Stomach (tissue), 9 donors: ENCODE data around the gene ATP9A. TPM values are rescaled to one million over a fixed set of nuclear protein-coding genes. Genes with fewer than 3 reads are reported as not detected.

Source experiments
- DNase-seq, 2 donors: peaks; one replicate each; pipeline versions ENCODE4 v3.0.0 to v3.0.0-alpha.2; 2013 to 2019
- H3K27ac ChIP-seq, 5 donors: fragments of 200-600 bp in 4 of 5; sonication (generic) in 4 of 5; one replicate each; pipeline ENCODE4 v1.5.1; 2013 to 2019; ENCODE audit warnings: mild to moderate bottlenecking in 1 of 5, moderate library complexity in 1 of 5
- H3K27me3 ChIP-seq, 3 donors: fragments of 200-600 bp; sonication (generic); one replicate each; pipeline ENCODE4 v1.5.1; 2017 to 2019; ENCODE audit warnings: mixed run types in 1 of 3
- H3K36me3 ChIP-seq, 4 donors: fragments of 200-600 bp; sonication (generic); 1 replicate in 3 of 4; 2 replicates in 1 of 4; pipeline ENCODE4 v1.5.1; 2016 to 2019
- H3K4me1 ChIP-seq, 4 donors: fragments of 200-600 bp; sonication (generic); one replicate each; pipeline ENCODE4 v1.5.1; 2016 to 2019
- H3K4me3 ChIP-seq, 4 donors: fragments of 200-600 bp; sonication (generic) in 3 of 4; one replicate each; pipeline ENCODE4 v1.5.1; 2016 to 2019; ENCODE audit warnings: mild to moderate bottlenecking in 1 of 4
- H3K9me3 ChIP-seq, 4 donors: fragments of 200-600 bp; sonication (generic); one replicate each; pipeline ENCODE4 v1.5.1; 2016 to 2019
- CTCF ChIP-seq, 7 experiments: fragments of 450-650 bp in 4 of 7; fragments of 200-600 bp in 3 of 7; sonication (generic) in 3 of 7; IDR thresholded peaks; one replicate each; pipeline ENCODE4 v1.5.1; 2016 to 2019; ENCODE audit warnings: antibody characterized with exemption in 7 of 7, control low read depth in 2 of 7, mild to moderate bottlenecking in 1 of 7
- EP300 ChIP-seq: sonication (generic); formaldehyde crosslinking; IDR thresholded peaks from one replicate; pipeline ENCODE4 v1.6.1; 2017; ENCODE audit warnings: antibody characterized with exemption
- POLR2A ChIP-seq, 4 donors: fragments of 450-650 bp; IDR thresholded peaks; one replicate each; pipeline ENCODE4 v1.6.1; 2016; ENCODE audit warnings: antibody characterized with exemption in 4 of 4, control low read depth in 2 of 4, mild to moderate bottlenecking in 1 of 4, moderate library complexity in 1 of 4
- POLR2AphosphoS5 ChIP-seq, 3 donors: sonication (generic); formaldehyde crosslinking; IDR thresholded peaks; one replicate each; pipeline ENCODE4 v1.6.1; 2016; ENCODE audit warnings: antibody characterized with exemption in 3 of 3
- WGBS, 5 donors: extraction: QIAGEN DNeasy Blood & Tissue Kit in 3 of 5; methylation state at CpG; one replicate each; pipeline versions ENCODE4 v1.1.5 to v1.1.7; 2013 to 2018; 5-methylcytosine and 5-hydroxymethylcytosine counted together
- intact Hi-C: fragments of 100-400 bp; cut with DNase I; formaldehyde crosslinking; loops from one replicate; pipeline ENCODE4 v1.15.1; 2023; ENCODE audit warnings: low total_unique reads
- polyA plus RNA-seq, 3 donors: library from polyadenylated mRNA; stranded (reverse); fragments of 200-250 nt; gene quantifications; one replicate each; pipeline ENCODE4 v1.2.3, GENCODE V29; 2013
- total RNA-seq, 5 donors: library from RNA; depleted of rRNA; stranded (reverse); fragments of >200 nt; gene quantifications; one replicate each; pipeline versions ENCODE4 v1.1.0 to v1.2.3, GENCODE V29; 2014 to 2016
- donor health status: healthy with polysubstance abuse.
- donor health status: Bipolar disorder and iron deficiency.
- donor health status: healthy.

Gene ATP9A
- total and polyA plus RNA-seq, 8 donors = 3.2 to 58.9 (median 12.7) TPM

GRCh38 chr20:51750037-51750769 is 18.0 kb downstream of the ATP9A start:
- WGBS, 5 donors = 47 to 55% (median 50%) methylated on average over 18 to 19 of the region's 19 CpGs

DNA sequence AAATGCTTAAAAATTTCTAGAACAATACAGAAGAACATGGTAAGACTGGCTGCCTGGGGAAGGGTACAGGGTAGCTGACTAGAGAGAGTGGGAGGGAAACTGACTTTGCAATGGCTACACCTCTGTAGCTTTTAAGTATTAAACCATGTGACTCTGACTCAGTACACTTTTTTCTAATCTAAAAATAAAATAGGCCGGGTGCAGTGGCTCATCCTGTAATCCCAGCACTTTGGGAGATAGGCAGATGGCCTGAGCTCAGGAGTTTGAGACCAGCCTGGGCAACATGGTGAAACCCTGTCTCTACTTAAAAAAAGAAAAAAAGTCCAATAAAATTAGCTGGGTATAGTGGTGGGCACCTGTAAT is 18.5 kb downstream of the ATP9A start:
- WGBS, 5 donors = 4 to 23% (median 10%) methylated on average over 1 of the region's 1 CpG
- H3K36me3 ChIP-seq = no peaks in the 10 kb centered on the region
- H3K4me1 ChIP-seq = peaks cover 34 to 57% (median 47%) of the 10 kb centered on the region in 4 donors
- intact Hi-C loops = no loop called here
- no peaks in the 10 kb centered on the region for H3K9me3 ChIP-seq
- peak overlapping the region; percentile 74 to 87 (median 78) for H3K27ac ChIP-seq
- H3K4me3 ChIP-seq = no peak overlapping the region
- TF ChIP-seq EP300 = no peak
- TF ChIP-seq POLR2AphosphoS5 (IDR thresholded peaks at IDR 0.05) = no peak
- no peak for TF ChIP-seq CTCF (IDR thresholded peaks at IDR 0.05)
- no peaks in the 10 kb centered on the region for H3K27me3 ChIP-seq
- no peak for DNase-seq

More at GRCh38 chr20:51750037-51750769, 18.0 kb downstream of the ATP9A start:
- no peaks in the 10 kb centered on the region for H3K36me3 ChIP-seq
- H3K4me1 ChIP-seq = peaks cover 28 to 52% (median 45%) of the 10 kb centered on the region in 4 donors
- no peaks in the 10 kb centered on the region for H3K27me3 ChIP-seq
- H3K4me3 ChIP-seq = no peak overlapping the region
- peak; percentile 49 to 89 (median 74) for TF ChIP-seq POLR2AphosphoS5 (IDR thresholded peaks at IDR 0.05)
- no peak for TF ChIP-seq POLR2A (IDR thresholded peaks at IDR 0.05)
- intact Hi-C loops = no loop called here
- DNase-seq = peak; percentile 87 to 95
- H3K9me3 ChIP-seq = no peaks in the 10 kb centered on the region
- peak overlapping the region; percentile 74 to 87 (median 78) for H3K27ac ChIP-seq

GRCh38 chr20:51747182-51747911 is 20.8 kb downstream of the ATP9A start:
- peaks cover 42 to 70% (median 51%) of the 10 kb centered on the region in 4 donors for H3K4me1 ChIP-seq
- TF ChIP-seq CTCF (IDR thresholded peaks at IDR 0.05) (no peak), POLR2A (IDR thresholded peaks at IDR 0.05) (no peak), EP300 (no peak), POLR2AphosphoS5 (IDR thresholded peaks at IDR 0.05) (no peak)
- no peaks in the 10 kb centered on the region for H3K9me3 ChIP-seq
- H3K4me3 ChIP-seq = no peak overlapping the region
- intact Hi-C loops = no loop called here
- peak overlapping the region in 1 of 5 donors; percentile 60 for H3K27ac ChIP-seq
- H3K27me3 ChIP-seq = no peaks in the 10 kb centered on the region
- no peaks in the 10 kb centered on the region for H3K36me3 ChIP-seq
- no peak for DNase-seq
- 72 to 83% (median 77%) methylated on average over 7 of the region's 7 CpGs for WGBS, 5 donors

DNA sequence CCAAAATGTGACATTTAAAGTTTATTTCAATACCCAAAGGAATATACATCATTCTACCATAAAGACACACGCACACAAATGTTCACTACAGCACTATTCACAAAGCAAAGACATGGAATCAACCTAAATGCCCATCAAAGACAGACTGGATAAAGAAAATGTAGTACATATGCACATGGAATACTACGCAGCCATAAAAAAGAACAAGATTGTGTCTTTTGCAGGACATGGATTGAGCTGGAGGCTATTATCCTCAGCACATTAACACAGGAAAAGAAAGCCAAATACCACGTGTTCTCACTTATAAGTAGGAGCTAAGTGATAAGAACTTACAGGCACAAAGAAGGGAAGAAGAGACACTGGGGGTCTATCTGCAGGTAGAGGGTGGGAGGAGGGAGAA is 22.4 kb downstream of the ATP9A start:
- no peaks in the 10 kb centered on the region for H3K9me3 ChIP-seq
- no peaks in the 10 kb centered on the region for H3K27me3 ChIP-seq
- H3K27ac ChIP-seq = peak overlapping the region in 2 of 5 donors; percentile 82 to 83
- 82 to 91% (median 85%) methylated on average over 3 of the region's 3 CpGs for WGBS, 5 donors
- intact Hi-C loops = no loop called here
- H3K4me1 ChIP-seq = peaks cover 37 to 72% (median 50%) of the 10 kb centered on the region in 4 donors
- TF ChIP-seq CTCF (IDR thresholded peaks at IDR 0.05) (no peak), EP300 (no peak), POLR2A (IDR thresholded peaks at IDR 0.05) (no peak), POLR2AphosphoS5 (IDR thresholded peaks at IDR 0.05) (no peak)
- no peak for DNase-seq
- no peak overlapping the region for H3K4me3 ChIP-seq
- H3K36me3 ChIP-seq = no peaks in the 10 kb centered on the region
